Measurements from ENCODE around the gene MAP2K5.

MAP2K5 gene

GRCh38 chr15:67560320-67560719 is 17.8 kb downstream of the MAP2K5 start:
- no peak for DNase-seq

GRCh38 chr15:67563092-67563491 is 20.6 kb downstream of the MAP2K5 start:
- no peak for DNase-seq

GRCh38 chr15:67564021-67564967 is 21.8 kb downstream of the MAP2K5 start:
- DNase-seq, result no peak

GRCh38 chr15:67564968-67565345 is 22.5 kb downstream of the MAP2K5 start:
- peak in 1 of 2 donors; percentile 81 for DNase-seq

DNA sequence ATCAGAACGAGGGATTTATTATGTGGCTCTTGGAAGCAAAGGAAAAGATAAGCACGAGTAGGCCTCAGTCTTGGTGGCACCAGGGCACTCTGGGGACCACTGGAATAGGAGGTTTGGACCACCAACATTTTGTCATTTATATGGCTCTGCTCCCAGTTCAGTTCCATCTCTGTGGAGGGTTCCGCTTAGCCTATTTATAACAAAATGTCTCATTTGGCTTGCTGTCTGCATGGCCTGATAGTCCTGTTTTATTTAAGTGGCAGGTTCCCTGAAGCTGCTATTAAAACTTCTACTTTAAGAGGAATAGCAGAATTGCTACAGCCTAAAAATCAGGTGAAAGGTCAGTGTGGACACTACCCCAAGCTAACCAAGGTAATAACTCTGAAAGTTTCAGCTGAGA is 27.2 kb downstream of the MAP2K5 start:
- no peak for DNase-seq

- DNase-seq, result no peak
Observed at GRCh38 chr15:67570875-67571647, 28.6 kb downstream of the MAP2K5 start.

GRCh38 chr15:67571648-67572415 is 29.3 kb downstream of the MAP2K5 start:
- DNase-seq, result no peak

DNA sequence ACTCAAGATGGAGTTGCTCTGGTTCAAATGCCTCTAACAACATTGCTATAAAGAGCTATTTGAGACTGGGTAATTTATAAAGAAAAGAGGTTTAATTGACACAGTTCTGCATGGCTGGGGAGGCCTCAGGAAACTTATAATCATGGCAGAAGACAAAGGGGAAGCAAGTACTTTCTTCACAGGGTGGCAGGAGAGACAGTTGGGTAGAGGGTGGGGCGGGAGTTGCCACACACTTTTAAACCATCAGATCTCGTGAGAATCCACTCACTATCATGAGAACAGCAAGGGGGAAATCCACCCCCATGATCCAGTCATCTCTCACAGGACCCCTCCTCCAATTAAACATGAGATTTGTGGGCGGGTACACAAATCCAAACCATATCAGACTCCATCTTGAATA is 30.7 kb downstream of the MAP2K5 start:
- DNase-seq, result no peak

GRCh38 chr15:67575039-67575502 is 32.6 kb downstream of the MAP2K5 start:
- DNase-seq, result no peak

DNA sequence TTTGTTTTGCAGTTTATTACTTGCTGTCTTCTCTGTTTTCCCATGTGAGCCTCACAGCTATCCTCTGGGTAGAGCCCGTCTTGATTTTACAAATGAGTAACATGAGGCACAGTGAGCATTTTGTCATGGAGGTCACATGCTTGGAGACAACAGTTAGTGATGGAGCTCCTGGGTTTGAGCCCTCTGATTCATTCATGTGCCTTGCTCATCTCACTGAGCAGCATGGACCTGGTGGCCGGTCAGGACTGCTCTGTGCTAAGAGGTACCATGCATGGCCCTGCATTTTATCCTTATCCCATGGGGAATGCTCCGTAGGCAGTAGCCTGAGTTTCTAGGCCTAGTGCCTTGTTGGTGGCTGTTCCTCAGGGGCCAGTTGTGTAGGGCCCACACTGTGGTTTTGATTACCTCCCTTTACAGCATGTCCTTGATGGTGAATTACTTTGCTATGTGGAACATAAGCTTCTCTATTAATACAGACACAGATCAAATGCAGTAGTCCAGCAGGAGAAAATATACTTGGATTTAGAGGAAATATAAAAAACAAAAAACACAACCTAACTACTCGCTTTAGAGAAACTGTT is 35.6 kb downstream of the MAP2K5 start:
- DNase-seq, result no peak

DNA sequence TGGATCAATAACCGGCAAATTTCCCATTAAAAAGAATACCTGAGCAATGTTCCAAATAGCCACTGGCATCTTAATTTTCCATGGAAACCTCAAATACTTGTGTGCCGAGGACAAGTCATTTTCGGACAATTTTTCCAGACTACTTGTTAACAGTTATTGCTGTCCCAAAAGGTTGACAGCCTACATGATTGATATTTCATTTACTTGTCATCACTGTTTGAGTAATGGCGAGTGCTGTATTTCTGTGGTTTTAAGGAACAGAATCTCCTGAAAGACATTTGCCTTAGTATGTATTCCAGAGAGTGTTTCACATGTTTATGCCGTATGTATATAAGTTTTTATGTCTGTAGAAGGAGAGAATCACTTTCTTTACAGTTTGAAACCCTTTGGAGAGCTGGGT is 36.7 kb downstream of the MAP2K5 start:
- no peak for DNase-seq

- no peak for DNase-seq
Observed at GRCh38 chr15:67579967-67580366, 37.5 kb downstream of the MAP2K5 start.

GRCh38 chr15:67584157-67584556 is 41.7 kb downstream of the MAP2K5 start:
- no peak for DNase-seq

DNA sequence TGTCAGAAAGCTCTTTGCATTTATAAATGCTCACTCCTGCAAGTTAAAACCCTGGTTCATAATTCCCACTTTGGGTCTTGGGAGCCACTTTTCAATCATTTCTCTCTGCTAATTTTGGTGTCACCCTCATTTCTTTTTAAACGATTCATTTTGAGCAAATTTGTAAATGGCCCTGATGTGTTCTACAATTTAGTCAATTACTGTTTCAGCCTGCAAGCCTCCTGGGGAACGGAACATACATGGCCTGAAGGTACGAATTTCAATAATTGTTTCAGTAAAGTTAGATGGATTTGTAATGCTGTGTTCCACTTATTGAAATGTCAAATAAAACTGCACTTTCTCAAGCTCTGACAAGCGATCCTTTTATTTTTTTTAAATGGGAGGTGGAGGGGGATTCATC is 43.2 kb downstream of the MAP2K5 start:
- no peak for DNase-seq

DNA sequence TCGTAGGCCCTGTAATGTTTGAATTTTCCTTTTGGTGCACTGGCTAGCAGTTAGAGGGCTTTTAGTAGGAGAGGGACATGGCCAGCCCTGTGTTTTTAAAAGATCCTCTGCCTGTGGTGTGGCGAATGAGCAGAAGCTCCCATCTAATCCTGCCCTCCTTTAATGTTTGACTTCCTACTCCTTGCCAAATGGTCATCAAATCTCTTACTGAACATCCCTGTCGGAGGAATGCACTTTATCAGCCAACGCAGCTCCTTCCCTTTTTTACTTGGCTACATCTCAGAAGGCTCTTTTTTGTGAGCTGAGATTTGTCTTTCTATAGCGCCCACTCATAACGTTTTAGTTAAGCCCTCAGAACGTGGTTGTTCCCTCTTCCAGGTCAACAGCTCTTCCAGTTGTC is 44.8 kb downstream of the MAP2K5 start:
- no peak for DNase-seq

DNA sequence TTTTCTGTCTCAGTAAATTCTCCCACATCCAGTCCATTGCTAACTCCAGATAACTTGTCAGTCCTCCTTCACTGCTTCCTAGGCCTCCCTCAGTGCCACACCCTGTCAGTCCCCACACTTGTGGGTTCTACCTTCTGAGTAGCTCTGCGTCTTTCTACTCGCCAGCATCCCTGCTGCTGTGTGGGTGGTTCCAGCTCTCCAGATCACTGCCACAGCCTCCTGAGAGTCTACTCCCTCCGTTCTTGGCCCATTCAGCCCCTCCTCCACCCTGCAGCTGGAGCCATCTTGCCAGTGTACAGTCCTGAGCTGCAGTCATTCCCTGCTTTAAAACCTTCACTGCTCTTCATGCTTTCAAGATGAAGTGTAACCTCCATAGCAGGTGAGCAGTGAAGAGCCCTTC is 45.3 kb downstream of the MAP2K5 start:
- DNase-seq, result no peak

GRCh38 chr15:67590191-67590590 is 47.7 kb downstream of the MAP2K5 start:
- no peak for DNase-seq

DNA sequence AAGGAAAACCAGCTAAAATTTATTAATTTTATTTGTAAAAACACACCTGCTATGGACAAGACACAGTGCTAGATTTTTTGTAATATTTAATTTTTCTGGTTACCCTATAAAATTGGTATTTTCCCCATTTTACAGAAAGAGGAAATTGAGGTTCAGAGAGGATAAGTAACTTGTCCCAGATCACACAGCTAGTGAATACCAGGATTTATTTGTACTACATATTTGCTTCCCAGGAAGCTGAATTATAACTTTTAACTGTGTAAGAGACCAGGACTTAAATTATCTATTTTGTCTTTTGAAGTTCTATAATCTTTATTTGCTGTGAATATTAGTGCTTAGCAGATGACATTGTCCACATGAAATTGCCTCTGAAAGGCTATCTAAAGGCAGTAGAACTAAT is 49.7 kb downstream of the MAP2K5 start:
- DNase-seq, result no peak

GRCh38 chr15:67593562-67593961 is 51.1 kb downstream of the MAP2K5 start:
- no peak for DNase-seq

DNA sequence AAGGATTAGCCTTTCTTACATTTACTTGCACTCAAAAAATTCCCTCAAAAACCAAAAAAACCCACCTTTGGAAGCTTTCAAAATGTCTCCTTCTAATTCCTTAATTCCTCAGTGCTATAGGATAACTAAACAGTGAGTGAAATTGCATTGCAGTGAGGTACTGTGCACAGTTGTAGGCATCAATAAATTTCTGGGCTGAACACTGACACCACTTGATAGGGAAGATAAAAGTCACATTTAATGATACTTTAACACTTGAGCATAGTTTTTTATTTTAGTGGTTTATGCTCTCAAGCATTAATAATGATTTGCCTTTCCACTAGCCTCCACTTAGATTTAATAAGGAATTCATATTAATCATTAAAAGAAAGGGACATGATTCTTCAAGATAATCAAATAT is 52.3 kb downstream of the MAP2K5 start:
- DNase-seq, result no peak

GRCh38 chr15:67595572-67595971 is 53.1 kb downstream of the MAP2K5 start:
- no peak for DNase-seq

- DNase-seq, result no peak
Observed at GRCh38 chr15:67601073-67601472, 58.6 kb downstream of the MAP2K5 start.

DNA sequence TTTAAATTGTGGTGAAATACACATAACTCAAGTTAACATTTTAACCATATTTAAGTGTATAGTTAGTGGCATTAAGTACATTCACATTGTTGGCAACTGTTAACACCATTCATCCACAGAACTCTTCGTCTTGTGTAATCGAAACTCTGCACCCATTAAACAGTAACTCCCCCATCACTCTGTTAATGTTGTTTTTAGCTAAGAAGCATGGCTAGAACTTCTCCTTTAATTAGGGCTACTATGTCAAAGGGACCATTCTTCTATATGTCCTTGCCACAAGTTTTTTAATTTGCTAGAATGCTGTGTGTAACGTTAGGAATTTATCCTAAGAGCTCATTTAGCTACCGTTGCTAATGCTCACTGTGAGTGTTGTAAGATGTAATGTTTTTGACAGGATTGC is 60.6 kb downstream of the MAP2K5 start:
- no peak for DNase-seq

Data from bone marrow (tissue), 2 donors.